ENCODE data around the gene RIF1. TPM values are rescaled to one million over a fixed set of nuclear protein-coding genes. Genes with fewer than 3 reads are reported as not detected.

RIF1 gene
- total RNA-seq, 3 donors from 2014 or later (not counting 1 experiment from before 2014, with no cell fraction given) = 37.0 to 52.0 (median 39.3) TPM

DNA sequence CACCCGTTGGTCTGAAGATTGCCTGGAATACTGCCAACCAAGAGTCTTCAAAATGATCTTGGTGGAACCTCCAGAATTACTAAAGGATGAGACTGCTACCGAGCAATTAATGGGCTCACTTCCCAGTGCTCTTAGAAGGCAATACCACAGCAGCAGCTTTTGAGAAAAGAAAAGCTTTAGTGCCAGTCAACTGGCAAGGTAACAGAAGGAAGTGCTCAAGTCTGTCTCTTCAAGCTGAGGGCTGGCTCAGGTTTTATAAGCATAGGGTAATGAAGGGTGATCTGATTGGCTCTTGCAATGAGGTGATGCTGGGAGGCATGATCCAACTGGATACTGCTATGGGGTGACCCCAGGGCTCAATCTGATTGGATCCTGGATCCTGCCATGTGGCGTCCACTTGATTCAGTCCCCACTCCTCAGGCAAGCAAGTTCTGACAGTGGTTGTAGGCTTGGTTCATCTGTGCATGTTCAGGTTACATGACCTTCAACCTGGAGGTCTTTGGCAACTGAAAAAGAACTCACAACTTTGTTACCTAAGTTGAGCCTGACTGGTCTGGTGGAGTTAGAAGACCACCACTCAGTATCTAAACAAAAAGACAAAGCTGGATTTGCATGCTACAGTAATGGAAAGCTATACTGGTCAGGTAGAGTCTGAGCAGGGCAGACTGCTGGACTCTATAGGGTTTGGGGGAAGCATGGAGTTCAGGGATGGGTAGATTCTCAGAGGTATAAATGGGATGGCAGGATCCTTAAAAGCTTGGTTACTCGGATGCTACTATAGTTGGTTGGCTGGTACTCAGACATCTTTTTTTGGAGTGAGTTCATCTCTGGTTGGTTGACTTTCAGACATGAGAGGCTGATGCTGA is 14.0 kb upstream of the RIF1 start:
- no peak overlapping the region for H3K4me3 Mint-ChIP-seq
- 96% methylated on average over 4 of the region's 4 CpGs for WGBS (ENCODE audit: insufficient coverage)

GRCh38 chr2:151399981-151400380 is 9.7 kb upstream of the RIF1 start:
- intact Hi-C loops (cut with micrococcal nuclease) = no loop called here
- H3K36me3 ChIP-seq (ENCODE audit: control insufficient read depth, insufficient read depth, low read length) = no peaks in the 10 kb centered on the region
- H3K9me3 ChIP-seq (ENCODE audit: control insufficient read depth, insufficient read depth, low read length) = no peaks in the 10 kb centered on the region
- H3K27ac ChIP-seq (ENCODE audit: low read length) = no peak overlapping the region
- no peak overlapping the region for H3K4me3 Mint-ChIP-seq
- no peak overlapping the region for H3K4me3 ChIP-seq (ENCODE audit: low read length)
- DNase-seq (no peak), ATAC-seq (no peak)
- TF ChIP-seq, protein P1, sequence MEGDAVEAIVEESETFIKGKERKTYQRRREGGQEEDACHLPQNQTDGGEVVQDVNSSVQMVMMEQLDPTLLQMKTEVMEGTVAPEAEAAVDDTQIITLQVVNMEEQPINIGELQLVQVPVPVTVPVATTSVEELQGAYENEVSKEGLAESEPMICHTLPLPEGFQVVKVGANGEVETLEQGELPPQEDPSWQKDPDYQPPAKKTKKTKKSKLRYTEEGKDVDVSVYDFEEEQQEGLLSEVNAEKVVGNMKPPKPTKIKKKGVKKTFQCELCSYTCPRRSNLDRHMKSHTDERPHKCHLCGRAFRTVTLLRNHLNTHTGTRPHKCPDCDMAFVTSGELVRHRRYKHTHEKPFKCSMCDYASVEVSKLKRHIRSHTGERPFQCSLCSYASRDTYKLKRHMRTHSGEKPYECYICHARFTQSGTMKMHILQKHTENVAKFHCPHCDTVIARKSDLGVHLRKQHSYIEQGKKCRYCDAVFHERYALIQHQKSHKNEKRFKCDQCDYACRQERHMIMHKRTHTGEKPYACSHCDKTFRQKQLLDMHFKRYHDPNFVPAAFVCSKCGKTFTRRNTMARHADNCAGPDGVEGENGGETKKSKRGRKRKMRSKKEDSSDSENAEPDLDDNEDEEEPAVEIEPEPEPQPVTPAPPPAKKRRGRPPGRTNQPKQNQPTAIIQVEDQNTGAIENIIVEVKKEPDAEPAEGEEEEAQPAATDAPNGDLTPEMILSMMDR (IDR thresholded peaks at IDR 0.05) = no peak
- no peaks in the 10 kb centered on the region for H3K36me3 Mint-ChIP-seq
- peaks cover 7 to 12% of the 10 kb centered on the region in 2 donors for H3K27me3 Mint-ChIP-seq (ENCODE audit: low read depth in 2 of 2)
- no peaks in the 10 kb centered on the region for H3K4me1 ChIP-seq (ENCODE audit: control insufficient read depth, insufficient read depth, low read length)
- no CpG with 5 or more reads among the region's 1 CpG for WGBS (ENCODE audit: insufficient coverage)
- H3K27me3 ChIP-seq (ENCODE audit: control insufficient read depth, insufficient read depth, low read length) = no peaks in the 10 kb centered on the region
- no peaks in the 10 kb centered on the region for H3K9me3 Mint-ChIP-seq
- no peak overlapping the region for H3K27ac Mint-ChIP-seq
- H3K4me1 Mint-ChIP-seq = no peaks in the 10 kb centered on the region

More for the DNA sequence above, 14.0 kb upstream of the RIF1 start:
- Histone ChIP-seq H3K27me3 (ENCODE audit: control insufficient read depth, insufficient read depth, low read length) (no peaks in the 10 kb centered on the region), H3K36me3 (ENCODE audit: control insufficient read depth, insufficient read depth, low read length) (no peaks in the 10 kb centered on the region), H3K4me1 (ENCODE audit: control insufficient read depth, insufficient read depth, low read length) (no peaks in the 10 kb centered on the region), H3K4me3 (ENCODE audit: low read length) (no peak overlapping the region), H3K27ac (ENCODE audit: low read length) (no peak overlapping the region), H3K9me3 (ENCODE audit: control insufficient read depth, insufficient read depth, low read length) (no peaks in the 10 kb centered on the region)
- H3K27ac Mint-ChIP-seq = no peak overlapping the region
- peaks cover 10 to 29% of the 10 kb centered on the region in 2 donors for H3K27me3 Mint-ChIP-seq (ENCODE audit: low read depth in 2 of 2)
- H3K36me3 Mint-ChIP-seq = no peaks in the 10 kb centered on the region
- intact Hi-C loops (cut with micrococcal nuclease) = no loop called here
- no peaks in the 10 kb centered on the region for H3K9me3 Mint-ChIP-seq
- ATAC-seq (no peak), DNase-seq (no peak)
- no peaks in the 10 kb centered on the region for H3K4me1 Mint-ChIP-seq
- TF ChIP-seq, protein P1 (IDR thresholded peaks at IDR 0.05) = no peak

DNA sequence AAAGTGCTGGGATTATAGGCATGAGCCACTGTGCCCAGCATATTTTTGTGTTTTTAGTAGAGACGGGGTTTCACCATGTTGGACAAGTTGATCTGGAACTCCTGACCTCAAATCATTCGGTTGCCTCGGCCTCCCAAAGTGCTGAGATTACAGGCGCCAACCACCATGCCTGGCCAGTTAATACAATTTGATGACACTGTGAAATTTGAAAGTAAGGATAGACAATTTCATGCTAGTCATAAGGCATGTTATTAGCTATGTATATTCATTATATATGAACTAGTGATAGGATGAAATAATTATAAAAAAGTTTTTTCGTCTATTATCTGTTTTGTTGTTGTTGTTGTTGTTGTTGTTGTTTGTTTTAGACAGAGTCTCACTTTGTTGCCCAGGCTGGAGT is 8.6 kb upstream of the RIF1 start:
- intact Hi-C loops (cut with micrococcal nuclease) = no loop called here
- H3K9me3 Mint-ChIP-seq = no peaks in the 10 kb centered on the region
- no peaks in the 10 kb centered on the region for H3K4me1 Mint-ChIP-seq
- no peak overlapping the region for H3K27ac Mint-ChIP-seq
- Histone ChIP-seq H3K4me3 (ENCODE audit: low read length) (no peak overlapping the region), H3K27me3 (ENCODE audit: control insufficient read depth, insufficient read depth, low read length) (no peaks in the 10 kb centered on the region), H3K4me1 (ENCODE audit: control insufficient read depth, insufficient read depth, low read length) (no peaks in the 10 kb centered on the region), H3K36me3 (ENCODE audit: control insufficient read depth, insufficient read depth, low read length) (no peaks in the 10 kb centered on the region), H3K27ac (ENCODE audit: low read length) (no peak overlapping the region), H3K9me3 (ENCODE audit: control insufficient read depth, insufficient read depth, low read length) (no peaks in the 10 kb centered on the region)
- peaks cover under 1 to 1% of the 10 kb centered on the region in 2 donors for H3K27me3 Mint-ChIP-seq (ENCODE audit: low read depth in 2 of 2)
- DNase-seq (no peak), ATAC-seq (no peak)
- 94% methylated on average over 5 of the region's 5 CpGs for WGBS (ENCODE audit: insufficient coverage)
- H3K4me3 Mint-ChIP-seq = no peak overlapping the region
- TF ChIP-seq, protein P1 (IDR thresholded peaks at IDR 0.05) = no peak
- H3K36me3 Mint-ChIP-seq = no peaks in the 10 kb centered on the region

Measured in natural killer cell (primary cell).